Measurements from ENCODE around the gene EVI5.

- TF ChIP-seq BHLHE40 (IDR thresholded peaks at IDR 0.05; ENCODE audit: borderline replicate concordance) (no peak), LEF1 (IDR thresholded peaks at IDR 0.05; ENCODE audit: borderline replicate concordance) (no peak), FOXA1 (IDR thresholded peaks at IDR 0.05) (no peak), HDGF (IDR thresholded peaks at IDR 0.05; ENCODE audit: borderline replicate concordance) (no peak), TARDBP (IDR thresholded peaks at IDR 0.05) (no peak), SP1 (IDR thresholded peaks at IDR 0.05) (no peak), PKNOX1 (IDR thresholded peaks at IDR 0.05) (no peak), FOXM1 (IDR thresholded peaks at IDR 0.05; ENCODE audit: borderline replicate concordance) (no peak), ELF4 (IDR thresholded peaks at IDR 0.05) (no peak), FOXK2 (IDR thresholded peaks at IDR 0.05) (no peak)
These were observed 94.5 kb downstream of the EVI5 start for GRCh38 chr1:92690212-92690906.

Measured in HEK293T (cell line).